ENCODE measurements around the gene KLHL26.

KLHL26 gene

GRCh38 chr19:18613589-18614234, 23.1 kb upstream of the KLHL26 start:
- no peak for DNase-seq

DNA sequence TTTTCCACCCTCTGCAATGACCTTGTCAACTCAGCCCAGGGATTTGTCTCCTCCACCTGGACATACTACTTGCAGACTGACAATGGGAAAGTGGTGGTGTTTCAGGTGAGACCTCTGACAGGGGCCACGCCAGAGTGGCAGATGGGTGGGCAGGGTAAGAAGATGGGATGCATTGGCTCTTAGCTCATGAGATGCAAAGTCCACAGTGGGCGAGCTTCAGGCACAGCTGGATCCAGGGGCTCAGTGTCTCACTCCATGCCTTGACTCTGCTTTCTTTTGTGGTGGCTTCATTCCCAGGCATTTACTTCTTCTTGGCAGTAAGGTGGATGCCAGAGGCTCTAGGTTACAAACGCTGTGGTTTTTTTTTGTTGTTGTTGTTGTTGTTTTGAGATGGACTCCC, 20.8 kb upstream of the KLHL26 start:
- no peak for DNase-seq

DNA sequence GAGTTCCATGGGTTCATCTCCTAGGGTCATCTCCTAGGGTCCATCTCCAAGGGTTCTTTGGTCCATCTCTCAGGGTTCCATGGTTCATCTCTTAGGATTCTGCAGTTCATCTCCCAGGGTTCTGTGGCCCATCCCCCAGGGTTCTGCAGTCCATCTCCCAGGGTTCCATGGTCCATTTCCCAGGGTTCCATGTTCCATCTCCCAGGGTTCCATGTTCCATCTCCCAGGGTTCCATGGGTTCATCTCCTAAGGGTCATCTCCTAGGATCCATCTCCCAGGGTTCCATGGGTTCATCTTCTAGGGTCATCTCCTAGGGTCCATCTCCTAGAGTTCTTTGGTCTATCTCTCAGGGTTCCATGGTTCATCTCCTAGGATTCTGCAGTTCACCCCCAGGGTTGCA, 19.3 kb upstream of the KLHL26 start:
- DNase-seq, result no peak

DNA sequence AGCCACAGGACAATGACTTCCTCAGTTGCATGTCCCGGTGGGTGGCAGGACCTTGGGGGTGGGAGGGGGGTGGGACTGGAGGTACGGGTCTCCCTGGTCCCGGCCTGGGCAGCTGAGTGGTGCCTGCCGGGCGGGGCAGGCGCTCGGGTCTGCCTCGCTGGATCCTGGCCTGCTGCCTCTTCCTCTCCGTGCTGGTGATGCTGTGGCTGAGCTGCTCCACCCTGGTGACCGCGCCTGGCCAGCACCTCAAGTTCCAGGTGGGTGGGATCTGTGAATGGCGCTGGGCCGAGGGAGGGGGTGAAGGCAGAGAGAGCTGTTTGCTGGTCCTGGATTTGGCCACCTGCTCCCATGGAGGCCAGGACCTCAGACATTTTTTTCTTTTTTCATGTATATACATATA, 18.6 kb upstream of the KLHL26 start:
- DNase-seq, result no peak

DNA sequence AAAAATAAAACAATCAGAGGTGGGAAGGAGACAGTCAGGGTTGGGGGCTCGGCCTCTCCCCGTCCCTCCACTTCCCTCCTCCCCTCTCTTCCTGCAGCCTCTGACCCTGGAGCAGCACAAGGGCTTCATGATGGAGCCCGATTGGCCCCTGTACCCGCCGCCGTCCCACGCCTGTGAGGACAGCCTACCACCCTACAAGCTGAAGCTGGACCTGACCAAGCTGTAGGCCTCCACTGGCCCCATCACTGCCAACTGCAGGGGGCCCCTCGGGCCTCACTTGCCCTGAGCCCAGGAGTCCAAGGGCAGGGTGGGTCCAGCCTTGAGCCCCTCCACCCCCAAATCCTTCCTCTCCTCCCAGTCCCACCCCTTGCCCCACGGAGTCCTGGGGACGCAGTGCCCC, 16.5 kb upstream of the KLHL26 start:
- no peak for DNase-seq

GRCh38 chr19:18620902-18621301, 15.9 kb upstream of the KLHL26 start:
- DNase-seq, result no peak

DNA sequence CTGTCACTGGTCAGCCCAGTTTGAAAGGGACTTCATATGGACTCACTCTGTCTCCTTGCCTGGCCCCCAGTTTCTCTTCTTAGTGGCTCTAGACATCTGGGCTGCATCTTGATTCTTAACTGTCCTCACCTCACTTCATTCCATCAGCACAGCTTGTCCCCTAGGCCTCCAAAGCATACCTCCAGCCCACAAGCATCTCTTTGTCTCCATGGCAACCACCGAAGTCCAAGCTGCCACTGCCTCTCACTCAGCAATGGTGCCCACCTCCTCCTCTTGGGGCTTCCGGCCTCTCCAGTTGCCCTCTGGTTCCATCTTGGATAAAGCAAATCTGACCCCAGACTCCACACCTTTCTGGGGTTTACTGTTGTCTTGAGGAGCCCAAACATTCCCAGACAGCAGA, 9.9 kb upstream of the KLHL26 start:
- no peak for DNase-seq

DNA sequence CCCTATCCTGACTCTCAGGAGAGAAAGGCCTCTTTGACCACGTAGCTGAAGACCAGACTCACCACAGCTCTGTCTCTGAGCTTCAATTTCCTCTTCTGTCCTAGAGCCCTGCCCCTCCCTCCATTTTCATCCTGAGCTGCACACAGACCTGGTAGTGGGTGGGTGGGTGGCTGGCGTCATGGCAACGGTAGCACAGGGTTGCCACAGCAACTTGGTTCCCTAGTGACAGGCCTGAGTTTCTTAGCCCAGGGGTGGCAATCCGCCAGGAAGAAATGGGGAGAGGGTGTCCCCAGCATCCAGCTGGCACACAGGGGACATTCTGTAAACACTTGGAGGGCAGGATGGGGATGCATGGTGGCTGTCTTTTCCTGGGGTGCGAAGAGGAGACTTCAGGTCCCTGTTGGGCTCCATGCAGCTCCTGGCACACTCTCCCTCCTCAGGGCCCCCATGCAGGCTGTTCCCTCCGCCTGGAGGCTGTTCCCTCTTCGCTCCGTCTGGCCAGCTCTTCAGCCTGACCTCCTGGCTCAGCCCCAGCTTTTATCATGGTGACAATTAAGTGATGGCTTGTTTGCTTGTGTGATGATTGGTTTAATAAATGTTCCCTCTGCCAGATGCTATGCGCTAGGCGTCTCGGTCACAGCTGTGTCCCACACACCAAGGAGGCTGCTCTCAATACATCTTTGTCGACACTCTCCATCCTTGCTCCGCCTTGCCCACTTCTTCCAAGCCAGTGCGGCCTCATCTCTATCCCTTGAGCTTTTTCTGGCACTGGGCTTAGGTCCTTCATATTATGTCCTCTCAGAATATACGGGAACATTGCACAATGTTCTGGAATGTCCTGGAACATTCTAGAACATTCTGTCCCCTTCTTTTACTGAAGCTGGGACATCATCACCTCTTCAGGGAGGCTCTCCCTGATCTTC, 7.4 kb upstream of the KLHL26 start:
- no peak for DNase-seq

- no peak for DNase-seq
These were observed 3.5 kb upstream of the KLHL26 start for GRCh38 chr19:18633321-18633720.

- DNase-seq, result no peak
These were observed 2.1 kb upstream of the KLHL26 start for GRCh38 chr19:18634612-18635297.

DNA sequence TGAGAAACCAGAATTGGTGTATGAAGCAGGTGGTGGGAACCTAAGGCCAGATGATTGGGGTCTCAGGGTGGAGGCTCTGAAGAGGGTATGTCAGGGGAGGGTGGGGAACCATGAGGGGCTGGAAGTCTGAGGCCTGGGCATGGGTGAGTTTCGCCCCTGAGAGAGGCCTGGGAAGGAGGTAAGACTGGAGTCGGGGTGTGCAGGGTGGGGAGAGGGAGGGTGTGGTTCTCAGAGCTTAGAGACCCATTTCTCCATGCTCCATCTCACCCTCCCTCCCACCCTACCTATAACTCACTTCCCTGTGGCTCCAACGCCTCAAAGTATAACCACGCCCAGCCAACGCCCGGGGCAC, 1.0 kb upstream of the KLHL26 start:
- no peak for DNase-seq

DNA sequence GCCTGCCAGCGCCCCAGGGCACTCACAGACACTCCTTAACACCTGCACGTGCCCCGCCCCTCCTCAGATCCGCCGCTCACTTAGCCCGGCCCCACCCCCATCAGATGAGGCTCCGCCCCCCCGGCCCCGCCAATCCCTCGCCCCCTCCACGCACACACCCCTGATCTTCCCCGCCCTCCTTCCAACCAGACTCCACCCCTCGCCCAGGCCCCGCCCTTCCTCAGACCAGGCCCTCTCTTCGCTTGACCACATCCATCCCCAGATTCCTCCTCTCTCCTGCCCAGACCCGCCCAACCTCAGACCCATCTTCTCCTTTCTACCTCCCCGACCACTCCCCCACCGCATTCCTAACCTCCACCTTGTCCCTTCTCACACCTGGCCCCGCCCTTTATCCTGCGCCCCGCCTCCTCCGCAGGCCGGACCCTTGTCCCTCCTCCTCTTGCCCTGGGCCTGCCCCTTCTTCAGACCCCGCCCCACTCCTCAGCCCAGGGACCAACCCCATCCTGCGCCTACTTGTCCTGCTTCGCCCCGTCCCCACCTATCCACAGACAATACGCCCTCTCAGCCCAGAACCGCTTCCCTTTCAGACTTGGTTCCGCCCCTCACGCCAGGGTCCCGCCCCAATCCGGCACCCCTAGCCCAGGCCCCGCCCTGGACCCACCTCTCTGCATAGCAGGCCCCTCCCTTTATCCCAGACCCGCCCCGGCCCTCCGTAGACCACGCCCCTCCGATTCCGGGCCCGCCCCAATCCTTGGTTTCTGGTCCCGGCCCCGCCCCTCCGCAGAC, 452 bp upstream of the KLHL26 start:
- peak; percentile 98 for DNase-seq

DNA sequence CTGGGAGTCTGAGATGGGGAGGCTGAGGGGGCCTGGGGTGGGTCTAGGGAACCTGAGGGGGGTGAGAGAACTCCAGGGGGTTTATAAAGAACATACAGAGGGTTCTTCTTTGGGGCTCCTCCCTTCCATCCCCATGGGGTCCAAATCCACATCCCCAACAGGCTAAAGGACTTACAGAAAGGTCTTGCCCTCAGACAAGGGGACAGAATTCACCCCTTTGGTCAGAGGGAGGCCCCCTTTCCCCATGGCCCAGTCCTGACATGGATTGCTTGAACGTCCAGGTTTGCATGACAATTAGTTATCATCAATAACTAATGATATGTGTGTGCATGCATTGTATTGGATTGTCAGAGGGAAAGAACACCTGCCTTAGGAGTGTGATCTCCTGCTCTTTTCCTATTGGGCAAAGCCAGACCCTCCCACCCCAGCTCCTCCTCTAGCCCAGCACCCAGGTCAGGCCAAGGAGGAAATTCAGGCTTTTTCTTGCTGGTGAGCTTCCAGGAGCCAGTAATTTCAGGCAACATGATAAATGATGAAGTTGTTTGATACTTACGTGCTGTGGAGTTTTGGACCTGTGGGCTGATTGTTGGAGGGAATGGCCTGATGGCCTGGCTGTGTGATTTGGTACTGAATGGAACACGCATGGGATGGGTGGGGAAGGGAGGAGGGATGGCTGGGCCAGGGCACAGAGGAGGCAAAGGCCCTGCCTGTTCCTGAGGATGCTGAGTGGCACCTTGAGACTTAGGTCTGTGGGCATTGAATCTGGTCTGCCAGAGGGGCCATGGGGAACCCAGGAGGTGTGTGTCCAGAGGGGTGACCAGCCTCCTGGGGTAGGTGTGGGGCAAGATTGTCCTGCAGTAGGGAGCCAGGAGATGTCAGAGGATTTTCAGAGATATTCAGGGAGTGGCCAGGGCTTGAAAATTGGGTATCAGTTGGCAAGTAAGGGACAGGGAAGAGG, 1.1 kb downstream of the KLHL26 start:
- DNase-seq, result no peak

DNA sequence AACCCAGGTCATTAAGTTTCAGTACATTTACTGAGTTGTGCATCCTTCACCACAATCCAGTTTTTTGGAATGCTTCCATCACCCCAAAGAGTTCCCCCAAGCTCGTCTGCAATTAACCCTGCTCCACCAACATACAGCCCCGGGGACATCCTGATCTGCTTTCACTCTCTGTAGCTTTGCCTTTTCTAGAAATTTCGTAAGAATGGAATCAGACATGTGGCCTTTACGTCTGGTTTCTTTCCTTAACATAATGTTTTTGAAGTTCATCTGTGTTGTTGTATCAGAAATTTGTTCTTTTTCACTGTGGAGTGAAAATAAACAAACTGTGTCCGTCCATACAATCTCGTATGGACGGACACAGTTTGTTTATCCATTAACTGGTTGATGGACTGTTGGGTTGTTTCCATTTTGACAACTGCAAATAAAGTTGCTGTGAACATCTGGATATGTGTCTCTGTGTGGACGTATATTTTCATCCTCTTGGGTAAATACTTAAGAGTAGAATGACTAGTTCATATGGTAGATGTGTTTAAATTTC, 2.9 kb downstream of the KLHL26 start:
- no peak for DNase-seq

GRCh38 chr19:18644196-18645034, 7.6 kb downstream of the KLHL26 start:
- no peak for DNase-seq

- no peak for DNase-seq
These were observed 8.2 kb downstream of the KLHL26 start for GRCh38 chr19:18645035-18645511.

GRCh38 chr19:18646535-18647370, 9.9 kb downstream of the KLHL26 start:
- DNase-seq, result no peak

GRCh38 chr19:18647371-18647767, 10.5 kb downstream of the KLHL26 start:
- no peak for DNase-seq

GRCh38 chr19:18647807-18648206, 11.0 kb downstream of the KLHL26 start:
- no peak for DNase-seq

DNA sequence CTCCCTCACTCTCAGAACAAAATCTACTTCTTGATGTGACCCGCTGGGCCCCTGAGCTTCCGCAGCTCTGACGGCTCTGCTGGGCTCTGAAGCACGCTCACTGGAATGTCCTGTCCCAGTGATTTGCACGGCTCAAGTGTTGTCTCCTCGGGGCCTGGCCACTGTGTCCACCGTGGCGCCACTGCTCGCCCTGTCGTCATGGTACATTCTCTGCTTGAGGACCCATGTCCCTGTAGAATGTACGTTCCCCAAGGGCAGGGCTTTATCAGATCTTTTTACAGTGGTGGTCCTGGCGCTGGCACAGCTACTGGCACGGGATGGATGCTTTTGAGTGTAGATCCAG, 12.1 kb downstream of the KLHL26 start:
- DNase-seq, result no peak

Data from NCI-H2107 (cell line).